HepG2 (cell line): ENCODE measurements around the gene ADGRG6. TPM values are rescaled to one million over a fixed set of nuclear protein-coding genes. Genes with fewer than 3 reads are reported as not detected.

Source experiments
- CEBPB ChIP-seq: IDR thresholded peaks from 2 replicates; pipeline ENCODE4 v1.6.1; 2011; ENCODE audit warnings: low read depth, low read length, improper control_type of control experiment, borderline replicate concordance
- HNF1B ChIP-seq: sonication (generic); formaldehyde crosslinking; IDR thresholded peaks from 2 replicates; pipeline ENCODE4 v1.5.1; 2020; ENCODE audit warnings: mild to moderate bottlenecking, moderate library complexity, missing genetic modification reagents
- SIX4 ChIP-seq: sonication (generic); formaldehyde crosslinking; IDR thresholded peaks from 2 replicates; pipeline ENCODE4 v1.4.0; 2020; ENCODE audit warnings: missing genetic modification reagents
- ZNF143 ChIP-seq: sonication (generic); formaldehyde crosslinking; IDR thresholded peaks from 2 replicates; pipeline ENCODE4 v1.4.0; 2020; ENCODE audit warnings: missing genetic modification reagents
- ZNF251 ChIP-seq: sonication (generic); formaldehyde crosslinking; IDR thresholded peaks from 2 replicates; pipeline ENCODE4 v1.9.0; 2021; ENCODE audit warnings: mild to moderate bottlenecking, missing genetic modification reagents
- ZNF460 ChIP-seq: sonication (generic); formaldehyde crosslinking; IDR thresholded peaks from 2 replicates; pipeline ENCODE4 v1.5.1; 2020; ENCODE audit warnings: missing genetic modification reagents, mild to moderate bottlenecking, borderline replicate concordance
- ZNF513 ChIP-seq: sonication (generic); formaldehyde crosslinking; conservative IDR thresholded peaks from 2 replicates; pipeline ENCODE4 v1.5.0; 2020; ENCODE audit warnings: missing genetic modification reagents
- ZNF839 ChIP-seq: sonication (generic); formaldehyde crosslinking; IDR thresholded peaks from 2 replicates; pipeline ENCODE4 v1.4.0; 2020; ENCODE audit warnings: missing genetic modification reagents, mild to moderate bottlenecking, borderline replicate concordance
- polyA plus RNA-seq, 8 experiments: library from polyadenylated mRNA; depleted of rRNA in 3 of 8; stranded (reverse) in 7 of 8; unstranded in 1 of 8; fragments of >200 nt; fragmentation: Illumina TruSeq in 4 of 8; extraction: Trizol in 4 of 8; gene quantifications; 2 replicates each; pipeline versions ENCODE4 v1.2.1 to v1.2.3, GENCODE V29; 2011 to 2016; ENCODE audit warnings: low read depth in 4 of 8, missing spikeins in 1 of 8, mixed read lengths in 1 of 8; ENCODE audit not compliant: insufficient read depth in 1 of 8
- total RNA-seq, 5 experiments: library from RNA; depleted of rRNA; stranded (reverse); fragments of >200 nt; fragmentation: Illumina TruSeq; extraction: Trizol; gene quantifications; 2 replicates each; pipeline ENCODE4 v1.2.3, GENCODE V29; 2016; ENCODE audit warnings: low read depth in 1 of 5
- TF ChIP-seq, protein P1 (sequence below), 2 experiments: fragments of 450-650 bp in 1 of 2; sonication (generic) in 1 of 2; formaldehyde crosslinking in 1 of 2; IDR thresholded peaks; 2 replicates each; pipeline versions ENCODE4 v1.6.1 to v1.8.0; 2016 to 2022; ENCODE audit warnings: antibody characterized with exemption in 1 of 2, mild to moderate bottlenecking in 1 of 2, missing genetic modification reagents in 1 of 2
- TF ChIP-seq, protein P2 (sequence below): sonication (generic); formaldehyde crosslinking; IDR thresholded peaks from 2 replicates; pipeline ENCODE4 v1.4.0; 2020; ENCODE audit warnings: mild to moderate bottlenecking, missing genetic modification reagents
- TF ChIP-seq, protein P3 (sequence below): sonication (generic); formaldehyde crosslinking; IDR thresholded peaks from 2 replicates; pipeline ENCODE4 v1.4.0; 2020; ENCODE audit warnings: mild to moderate bottlenecking, missing genetic modification reagents

Gene ADGRG6
- total and polyA plus RNA-seq, 2 of the 13 experiments (the other 11 are each of a cell fraction or from before 2014, with no cell fraction given) = 129 to 249 TPM

- TF ChIP-seq, protein P1, sequence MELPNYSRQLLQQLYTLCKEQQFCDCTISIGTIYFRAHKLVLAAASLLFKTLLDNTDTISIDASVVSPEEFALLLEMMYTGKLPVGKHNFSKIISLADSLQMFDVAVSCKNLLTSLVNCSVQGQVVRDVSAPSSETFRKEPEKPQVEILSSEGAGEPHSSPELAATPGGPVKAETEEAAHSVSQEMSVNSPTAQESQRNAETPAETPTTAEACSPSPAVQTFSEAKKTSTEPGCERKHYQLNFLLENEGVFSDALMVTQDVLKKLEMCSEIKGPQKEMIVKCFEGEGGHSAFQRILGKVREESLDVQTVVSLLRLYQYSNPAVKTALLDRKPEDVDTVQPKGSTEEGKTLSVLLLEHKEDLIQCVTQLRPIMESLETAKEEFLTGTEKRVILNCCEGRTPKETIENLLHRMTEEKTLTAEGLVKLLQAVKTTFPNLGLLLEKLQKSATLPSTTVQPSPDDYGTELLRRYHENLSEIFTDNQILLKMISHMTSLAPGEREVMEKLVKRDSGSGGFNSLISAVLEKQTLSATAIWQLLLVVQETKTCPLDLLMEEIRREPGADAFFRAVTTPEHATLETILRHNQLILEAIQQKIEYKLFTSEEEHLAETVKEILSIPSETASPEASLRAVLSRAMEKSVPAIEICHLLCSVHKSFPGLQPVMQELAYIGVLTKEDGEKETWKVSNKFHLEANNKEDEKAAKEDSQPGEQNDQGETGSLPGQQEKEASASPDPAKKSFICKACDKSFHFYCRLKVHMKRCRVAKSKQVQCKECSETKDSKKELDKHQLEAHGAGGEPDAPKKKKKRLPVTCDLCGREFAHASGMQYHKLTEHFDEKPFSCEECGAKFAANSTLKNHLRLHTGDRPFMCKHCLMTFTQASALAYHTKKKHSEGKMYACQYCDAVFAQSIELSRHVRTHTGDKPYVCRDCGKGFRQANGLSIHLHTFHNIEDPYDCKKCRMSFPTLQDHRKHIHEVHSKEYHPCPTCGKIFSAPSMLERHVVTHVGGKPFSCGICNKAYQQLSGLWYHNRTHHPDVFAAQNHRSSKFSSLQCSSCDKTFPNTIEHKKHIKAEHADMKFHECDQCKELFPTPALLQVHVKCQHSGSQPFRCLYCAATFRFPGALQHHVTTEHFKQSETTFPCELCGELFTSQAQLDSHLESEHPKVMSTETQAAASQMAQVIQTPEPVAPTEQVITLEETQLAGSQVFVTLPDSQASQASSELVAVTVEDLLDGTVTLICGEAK (IDR thresholded peaks at IDR 0.05) = no peak
- TF ChIP-seq, protein P1 (CRISPR knock-in tag; IDR thresholded peaks at IDR 0.05) = no peak
- TF ChIP-seq ZNF251 (no peak), SIX4 (CRISPR knock-in tag) (peak; percentile 99), ZNF460 (CRISPR knock-in tag) (no peak), ZNF513 (CRISPR knock-in tag) (no peak), ZNF143 (CRISPR knock-in tag) (no peak), CEBPB (no peak), HNF1B (CRISPR knock-in tag) (no peak), ZNF839 (CRISPR knock-in tag) (no peak)
- TF ChIP-seq, protein P2, sequence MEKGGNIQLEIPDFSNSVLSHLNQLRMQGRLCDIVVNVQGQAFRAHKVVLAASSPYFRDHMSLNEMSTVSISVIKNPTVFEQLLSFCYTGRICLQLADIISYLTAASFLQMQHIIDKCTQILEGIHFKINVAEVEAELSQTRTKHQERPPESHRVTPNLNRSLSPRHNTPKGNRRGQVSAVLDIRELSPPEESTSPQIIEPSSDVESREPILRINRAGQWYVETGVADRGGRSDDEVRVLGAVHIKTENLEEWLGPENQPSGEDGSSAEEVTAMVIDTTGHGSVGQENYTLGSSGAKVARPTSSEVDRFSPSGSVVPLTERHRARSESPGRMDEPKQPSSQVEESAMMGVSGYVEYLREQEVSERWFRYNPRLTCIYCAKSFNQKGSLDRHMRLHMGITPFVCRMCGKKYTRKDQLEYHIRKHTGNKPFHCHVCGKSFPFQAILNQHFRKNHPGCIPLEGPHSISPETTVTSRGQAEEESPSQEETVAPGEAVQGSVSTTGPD (CRISPR knock-in tag) = no peak
- TF ChIP-seq, protein P3, sequence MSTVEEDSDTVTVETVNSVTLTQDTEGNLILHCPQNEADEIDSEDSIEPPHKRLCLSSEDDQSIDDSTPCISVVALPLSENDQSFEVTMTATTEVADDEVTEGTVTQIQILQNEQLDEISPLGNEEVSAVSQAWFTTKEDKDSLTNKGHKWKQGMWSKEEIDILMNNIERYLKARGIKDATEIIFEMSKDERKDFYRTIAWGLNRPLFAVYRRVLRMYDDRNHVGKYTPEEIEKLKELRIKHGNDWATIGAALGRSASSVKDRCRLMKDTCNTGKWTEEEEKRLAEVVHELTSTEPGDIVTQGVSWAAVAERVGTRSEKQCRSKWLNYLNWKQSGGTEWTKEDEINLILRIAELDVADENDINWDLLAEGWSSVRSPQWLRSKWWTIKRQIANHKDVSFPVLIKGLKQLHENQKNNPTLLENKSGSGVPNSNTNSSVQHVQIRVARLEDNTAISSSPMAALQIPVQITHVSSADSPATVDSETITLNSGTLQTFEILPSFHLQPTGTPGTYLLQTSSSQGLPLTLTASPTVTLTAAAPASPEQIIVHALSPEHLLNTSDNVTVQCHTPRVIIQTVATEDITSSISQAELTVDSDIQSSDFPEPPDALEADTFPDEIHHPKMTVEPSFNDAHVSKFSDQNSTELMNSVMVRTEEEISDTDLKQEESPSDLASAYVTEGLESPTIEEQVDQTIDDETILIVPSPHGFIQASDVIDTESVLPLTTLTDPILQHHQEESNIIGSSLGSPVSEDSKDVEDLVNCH (CRISPR knock-in tag) = no peak
These were observed 76.5 kb downstream of the ADGRG6 start (continued) for GRCh38 chr6:142378138-142378875.
